HG03064 (cell line): ENCODE results near the gene BICC1.

ENCODE experiments used
- ATAC-seq: cut with Tn5 transposase; IDR thresholded peaks from one replicate; pipeline ENCODE4 v1.9.1; 2021; ENCODE audit warnings: low read depth; ENCODE audit not compliant: unreplicated experiment

The BICC1 gene

DNA sequence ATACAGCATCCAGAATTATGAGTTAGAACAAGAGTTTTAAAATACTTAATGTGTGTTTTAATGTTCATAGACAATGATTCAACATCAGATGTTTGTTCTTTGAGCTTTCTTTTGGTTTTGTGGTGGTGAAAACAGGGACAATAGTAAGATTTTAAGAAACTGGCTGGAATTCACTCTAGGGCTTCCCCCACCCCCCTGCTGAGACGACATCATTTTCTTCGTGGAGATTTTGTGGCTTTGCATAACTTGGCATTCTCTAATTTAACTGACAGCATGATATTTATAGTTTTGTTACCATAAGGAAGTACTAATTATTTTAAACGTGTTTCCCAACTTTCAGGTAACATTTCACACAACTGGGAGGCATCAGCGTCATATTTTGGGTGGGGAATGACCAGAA lies 184.1 kb downstream of the BICC1 start:
- ATAC-seq, result no peak

GRCh38 chr10:58697691-58698090 lies 185.0 kb downstream of the BICC1 start:
- ATAC-seq, result no peak

DNA sequence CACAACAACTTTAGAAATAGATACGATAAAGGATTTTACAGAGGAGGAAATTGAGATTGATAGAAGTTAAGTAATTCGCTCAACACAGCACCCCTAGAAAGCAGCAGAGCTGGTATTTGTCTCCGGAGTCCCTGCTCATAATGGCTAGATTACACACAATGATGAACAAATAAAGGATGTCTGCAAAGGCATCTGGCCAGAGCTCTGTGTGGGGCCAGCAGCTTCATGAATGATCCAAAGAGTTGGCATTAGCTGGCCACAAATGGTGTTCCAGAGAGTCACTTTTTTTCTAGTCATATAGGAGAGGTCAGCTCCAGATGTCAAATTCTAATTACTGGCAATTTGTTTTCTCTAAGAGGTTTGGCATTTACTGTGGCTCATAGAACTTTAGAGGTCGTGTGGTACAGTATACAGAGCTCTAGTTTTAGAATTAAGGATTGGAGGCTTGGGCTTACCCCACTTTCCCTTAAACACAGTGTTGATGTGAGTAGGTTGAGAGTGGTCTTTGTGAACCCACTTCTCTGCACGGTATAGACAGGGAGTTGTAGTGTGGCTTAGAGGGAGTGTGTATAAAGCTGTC lies 186.2 kb downstream of the BICC1 start:
- ATAC-seq, result no peak

- ATAC-seq, result no peak
Observed at GRCh38 chr10:58700591-58700990, 187.9 kb downstream of the BICC1 start.

GRCh38 chr10:58701405-58702135 lies 188.9 kb downstream of the BICC1 start:
- no peak for ATAC-seq

GRCh38 chr10:58704226-58704625 lies 191.6 kb downstream of the BICC1 start:
- ATAC-seq, result no peak

- no peak for ATAC-seq
Observed at GRCh38 chr10:58704671-58705141, 192.0 kb downstream of the BICC1 start.

DNA sequence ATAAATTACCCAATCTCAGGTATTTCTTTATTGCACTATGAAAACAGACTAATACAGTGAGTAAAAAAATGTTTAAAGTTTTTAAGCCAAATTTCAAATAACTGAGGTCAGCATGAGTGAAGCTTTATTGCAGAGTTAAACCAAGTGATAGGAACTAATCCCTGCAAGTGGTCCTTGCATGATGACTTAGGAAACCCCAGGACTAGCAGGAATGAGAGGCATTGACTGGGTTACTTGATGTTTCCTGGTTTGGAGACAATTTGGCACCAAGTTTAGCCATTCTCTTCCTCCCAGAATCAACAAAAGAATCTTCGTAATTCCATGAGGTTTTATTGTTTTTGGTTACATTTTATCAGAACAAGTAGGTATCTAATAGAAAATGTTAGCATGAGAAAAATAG lies 194.2 kb downstream of the BICC1 start:
- no peak for ATAC-seq

DNA sequence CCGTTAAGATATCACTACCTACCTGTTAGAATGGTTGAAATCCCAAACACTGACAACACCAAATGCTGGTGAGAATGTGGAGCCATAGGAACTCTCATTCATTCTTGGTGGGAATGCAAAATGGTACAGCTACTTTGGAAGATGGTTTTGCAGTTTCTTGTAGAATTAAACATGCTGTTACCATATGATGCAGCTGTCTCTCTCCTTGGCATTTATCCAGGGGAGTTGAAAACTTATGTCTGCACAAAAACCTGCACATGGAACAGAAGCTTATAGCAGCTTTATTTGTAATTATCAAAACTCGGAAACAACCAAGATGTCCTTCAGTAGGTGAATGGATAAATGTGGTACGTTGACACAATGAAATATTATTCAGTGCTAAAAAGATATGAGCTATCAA lies 199.5 kb downstream of the BICC1 start:
- no peak for ATAC-seq

GRCh38 chr10:58712982-58713381 lies 200.3 kb downstream of the BICC1 start:
- ATAC-seq, result no peak

DNA sequence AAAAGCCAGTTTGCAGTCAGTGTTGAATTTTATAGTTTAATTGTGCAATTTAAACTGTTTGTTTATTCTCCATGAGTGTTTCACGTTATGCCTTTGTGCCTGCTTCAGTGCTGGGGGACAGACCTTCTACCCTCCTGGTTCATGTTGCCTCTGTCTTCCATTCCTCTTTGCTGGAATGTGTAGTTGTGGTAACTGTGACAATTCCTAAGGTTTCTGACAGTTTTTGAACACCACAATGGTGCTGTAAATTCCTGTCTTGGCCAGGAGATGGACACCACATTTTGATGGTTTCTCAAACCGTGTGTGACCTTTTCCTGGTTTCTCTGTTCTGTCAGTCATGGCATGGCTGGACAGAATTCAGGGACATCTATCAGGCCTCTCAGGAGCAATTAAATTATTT lies 201.7 kb downstream of the BICC1 start:
- no peak for ATAC-seq

GRCh38 chr10:58715061-58715460 lies 202.4 kb downstream of the BICC1 start:
- no peak for ATAC-seq

- no peak for ATAC-seq
Observed at GRCh38 chr10:58718596-58718995, 205.9 kb downstream of the BICC1 start.

DNA sequence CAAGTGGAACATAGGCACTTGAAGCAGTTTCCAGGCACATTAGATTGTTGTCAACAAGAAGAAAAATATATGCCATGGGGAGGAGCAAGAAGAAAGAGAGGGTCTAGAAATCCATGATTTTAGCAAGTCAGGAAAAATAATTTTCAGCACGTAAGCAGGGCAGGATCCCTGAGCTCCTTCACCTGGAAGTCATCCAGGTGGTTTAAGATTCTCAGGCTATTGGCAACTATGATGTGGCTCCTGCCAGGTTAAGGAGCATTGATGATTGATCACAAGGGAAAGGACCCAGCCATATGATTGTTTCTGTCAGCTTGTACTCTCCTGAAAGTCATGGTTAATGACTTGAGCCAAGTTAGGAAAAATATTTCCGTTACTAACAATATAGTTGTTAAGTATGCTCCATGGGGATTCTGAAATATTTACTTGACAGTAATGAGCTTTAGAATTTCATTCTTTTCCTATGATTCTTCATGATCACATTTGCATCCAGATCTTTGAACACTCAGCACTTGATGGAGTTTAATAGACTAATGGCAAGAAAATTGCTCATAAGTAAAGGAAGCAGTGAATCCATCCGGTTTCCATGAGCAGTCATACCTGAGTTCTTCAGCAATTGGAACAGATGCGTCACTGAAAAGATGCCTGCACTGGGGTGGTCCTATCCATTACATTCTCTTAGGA lies 209.1 kb downstream of the BICC1 start:
- no peak for ATAC-seq

- ATAC-seq, result no peak
Observed at GRCh38 chr10:58723186-58723585, 210.5 kb downstream of the BICC1 start.

GRCh38 chr10:58723966-58724365 lies 211.3 kb downstream of the BICC1 start:
- no peak for ATAC-seq

DNA sequence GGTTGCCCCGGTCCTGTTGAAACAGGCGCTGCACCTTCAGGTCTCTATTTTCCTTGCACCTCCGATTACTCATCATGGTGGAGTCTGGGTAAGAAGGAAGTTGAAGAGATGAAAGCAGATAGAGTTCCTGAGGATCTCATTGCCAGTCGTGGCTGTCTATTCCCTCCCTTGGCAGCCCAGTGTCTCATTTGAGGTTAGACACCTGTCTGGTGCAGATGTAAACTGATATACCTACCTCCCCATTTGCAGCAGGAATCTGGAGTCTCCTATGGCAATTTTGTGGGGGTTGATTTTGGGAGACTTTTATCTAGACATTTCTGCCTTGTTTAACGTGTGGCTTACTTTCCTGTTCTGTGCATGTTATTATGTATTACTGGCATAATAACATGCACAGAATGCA lies 212.1 kb downstream of the BICC1 start:
- ATAC-seq, result no peak

DNA sequence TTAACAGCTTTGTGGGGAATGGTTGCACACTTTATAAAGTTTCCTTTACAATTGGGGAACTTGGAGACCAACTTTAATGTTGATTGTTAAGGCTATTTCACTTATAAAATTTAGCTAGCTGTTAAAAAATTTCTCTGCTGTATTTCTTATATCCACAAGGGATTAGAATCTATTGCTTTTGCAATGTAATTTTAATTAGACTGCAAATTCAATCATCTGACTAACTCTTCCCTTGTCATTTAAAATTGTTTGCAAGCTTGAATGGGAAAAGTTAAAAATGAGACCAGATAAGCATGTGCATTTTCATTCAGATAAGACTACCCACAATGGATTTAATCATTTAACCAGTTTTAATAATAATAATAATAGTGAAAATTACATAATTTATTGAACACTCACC lies 213.2 kb downstream of the BICC1 start:
- no peak for ATAC-seq

DNA sequence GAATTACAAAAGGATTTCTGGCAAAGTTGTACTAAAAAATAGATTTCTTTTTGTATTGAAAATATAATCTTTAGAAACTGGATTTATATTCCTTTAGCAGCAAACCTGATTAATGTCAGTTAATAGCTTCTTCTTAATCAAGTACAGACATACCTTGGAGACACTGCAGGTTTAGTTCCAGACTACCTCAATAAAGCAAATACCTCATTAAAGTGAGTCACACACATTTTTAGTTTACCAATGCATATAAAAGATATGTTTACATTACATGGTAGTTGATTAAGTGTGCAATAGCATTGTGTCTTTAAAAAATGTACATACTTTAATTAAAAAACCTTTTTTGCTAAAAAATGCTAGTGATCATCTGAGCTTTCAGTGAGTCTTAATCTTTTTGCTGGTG lies 215.0 kb downstream of the BICC1 start:
- ATAC-seq, result no peak

DNA sequence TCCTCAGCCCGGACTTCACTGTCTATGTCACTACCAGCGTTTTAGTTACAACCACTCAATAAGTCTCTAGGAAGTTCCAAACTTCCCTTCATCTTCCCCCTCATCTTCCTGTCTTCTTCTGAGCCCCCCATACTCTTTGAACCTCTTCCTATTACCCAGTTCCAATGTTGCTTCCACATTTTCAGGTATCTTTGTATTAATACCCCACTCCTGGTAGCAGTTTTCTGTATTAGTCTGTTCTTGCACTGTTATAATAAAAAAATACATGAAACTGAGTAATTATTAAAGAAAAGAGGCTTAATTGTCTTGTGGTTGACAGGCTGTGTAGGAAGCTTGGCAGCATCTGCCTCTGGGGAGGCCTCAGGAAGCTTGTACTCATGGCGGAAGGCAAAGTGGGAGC lies 218.6 kb downstream of the BICC1 start:
- ATAC-seq, result no peak

GRCh38 chr10:58733436-58733835 lies 220.8 kb downstream of the BICC1 start:
- no peak for ATAC-seq

DNA sequence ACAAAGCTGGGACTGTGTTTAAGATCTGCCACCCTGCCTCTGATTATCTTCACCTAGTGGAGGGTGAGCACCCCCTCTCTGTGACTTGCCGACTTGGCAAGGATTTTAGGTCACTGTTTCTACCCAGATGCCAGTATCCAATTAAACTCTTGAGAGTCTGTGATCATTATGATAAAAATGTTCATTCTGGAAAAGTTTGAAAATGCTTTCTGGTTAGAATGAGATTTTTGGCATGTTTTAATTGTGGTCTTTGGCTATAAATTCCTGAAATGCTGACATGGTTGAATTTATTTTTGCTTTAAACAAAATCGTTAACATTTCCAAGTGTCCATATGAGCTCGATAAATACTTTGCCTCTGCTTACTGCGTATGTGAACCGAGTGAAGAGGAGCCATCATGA lies 221.4 kb downstream of the BICC1 start:
- no peak for ATAC-seq
